Loucy (cell line): ENCODE data around the gene ADRB2.

Source experiments
- H2AFZ ChIP-seq: fragments of 200-600 bp; sonication (generic); 2 replicates; pipeline ENCODE4 v1.6.0; 2016; ENCODE audit warnings: antibody characterized with exemption, mild to moderate bottlenecking, low read length, moderate library complexity
- H3F3A ChIP-seq: fragments of 200-600 bp; 2 replicates; pipeline ENCODE4 v1.6.0; 2016; ENCODE audit warnings: antibody characterized with exemption, low read depth, mild to moderate bottlenecking
- H3K27me3 ChIP-seq: fragments of 200-600 bp; sonication (generic); 2 replicates; pipeline ENCODE4 v1.6.1; 2014; ENCODE audit warnings: low read length, mild to moderate bottlenecking; ENCODE audit not compliant: insufficient read depth, poor library complexity, severe bottlenecking
- H3K36me3 ChIP-seq: fragments of 200-600 bp; sonication (generic); 2 replicates; pipeline ENCODE4 v1.6.1; 2016; ENCODE audit warnings: low read length; ENCODE audit not compliant: insufficient read depth
- H3K4me1 ChIP-seq: fragments of 200-600 bp; sonication (generic); 2 replicates; pipeline ENCODE4 v1.5.1; 2014; ENCODE audit warnings: low read length, mild to moderate bottlenecking; ENCODE audit not compliant: insufficient read depth, poor library complexity, severe bottlenecking
- H3K4me2 ChIP-seq: fragments of 200-600 bp; sonication (generic); 2 replicates; pipeline ENCODE4 v1.6.0; 2014; ENCODE audit warnings: antibody characterized with exemption, low read length, low read depth, mild to moderate bottlenecking; ENCODE audit not compliant: poor library complexity, severe bottlenecking
- H3K4me3 ChIP-seq: fragments of 200-600 bp; sonication (generic); 2 replicates; pipeline ENCODE4 v1.5.1; 2014; ENCODE audit warnings: low read length, mild to moderate bottlenecking, mixed read lengths; ENCODE audit not compliant: poor library complexity, severe bottlenecking
- H3K79me2 ChIP-seq: fragments of 200-600 bp; sonication (generic); 2 replicates; pipeline ENCODE4 v1.6.1; 2014; ENCODE audit warnings: low read length; ENCODE audit not compliant: insufficient read depth
- H3K9ac ChIP-seq: fragments of 200-600 bp; sonication (generic); 2 replicates; pipeline ENCODE4 v1.6.0; 2014; ENCODE audit warnings: mild to moderate bottlenecking, low read depth, low read length, moderate library complexity; ENCODE audit not compliant: poor library complexity, severe bottlenecking
- H3K9me2 ChIP-seq: fragments of 200-600 bp; sonication (generic); replicated peaks from 2 replicates; pipeline ENCODE4 v1.6.1; 2016; ENCODE audit warnings: low read depth, low read length, mixed read lengths
- H3K9me3 ChIP-seq: fragments of 200-600 bp; sonication (generic); 2 replicates; pipeline ENCODE4 v1.6.1; 2014; ENCODE audit warnings: mild to moderate bottlenecking, antibody characterized with exemption, low read length, low read depth; ENCODE audit not compliant: insufficient read depth
- H4K20me1 ChIP-seq: fragments of 200-600 bp; sonication (generic); 2 replicates; pipeline ENCODE4 v1.6.0; 2014; ENCODE audit warnings: antibody characterized with exemption, low read length, mild to moderate bottlenecking; ENCODE audit not compliant: insufficient read depth, poor library complexity, severe bottlenecking
- CTCF ChIP-seq: fragments of 200-600 bp; sonication (generic); conservative IDR thresholded peaks from 2 replicates; pipeline ENCODE4 v1.5.1; 2014; ENCODE audit warnings: mild to moderate bottlenecking, antibody characterized with exemption, low read length
- EZH2phosphoT487 ChIP-seq: fragments of 200-600 bp; IDR thresholded peaks from 2 replicates; pipeline ENCODE4 v1.6.1; 2018; ENCODE audit warnings: antibody characterized with exemption, mild to moderate bottlenecking, moderate library complexity, borderline replicate concordance

ADRB2 gene

DNA sequence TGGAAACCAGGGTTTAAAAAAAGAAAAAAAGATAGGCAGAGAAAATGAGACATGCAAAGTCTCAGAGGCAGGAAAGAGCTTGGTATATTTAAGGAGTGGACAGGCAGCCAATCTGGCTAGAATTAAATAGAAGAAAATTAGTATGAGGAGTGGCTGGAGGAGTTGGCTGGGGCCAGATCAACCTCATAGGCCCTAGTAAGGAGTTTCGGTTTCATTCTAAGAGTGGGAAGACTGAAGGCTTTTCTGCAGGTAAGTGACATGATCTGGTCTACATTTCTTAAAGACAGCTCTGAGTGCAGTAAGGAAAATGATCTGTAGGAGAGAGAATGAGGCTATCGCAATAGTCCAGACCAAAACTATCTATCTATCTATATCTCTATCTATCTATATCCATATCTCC is 27.5 kb downstream of the ADRB2 start:
- TF ChIP-seq EZH2phosphoT487, result no peak
- TF ChIP-seq CTCF, result no peak
- Histone ChIP-seq H3F3A (no peaks in the 10 kb centered on the region), H4K20me1 (no peaks in the 10 kb centered on the region), H3K9me3 (no peaks in the 10 kb centered on the region), H3K4me2 (no peak overlapping the region), H3K9ac (no peak overlapping the region), H3K4me1 (peaks cover 39% of the 10 kb centered on the region), H3K27me3 (no peaks in the 10 kb centered on the region), H3K9me2 (no peaks in the 10 kb centered on the region), H3K4me3 (no peak overlapping the region), H2AFZ (no peak overlapping the region), H3K79me2 (no peaks in the 10 kb centered on the region), H3K36me3 (no peaks in the 10 kb centered on the region)

DNA sequence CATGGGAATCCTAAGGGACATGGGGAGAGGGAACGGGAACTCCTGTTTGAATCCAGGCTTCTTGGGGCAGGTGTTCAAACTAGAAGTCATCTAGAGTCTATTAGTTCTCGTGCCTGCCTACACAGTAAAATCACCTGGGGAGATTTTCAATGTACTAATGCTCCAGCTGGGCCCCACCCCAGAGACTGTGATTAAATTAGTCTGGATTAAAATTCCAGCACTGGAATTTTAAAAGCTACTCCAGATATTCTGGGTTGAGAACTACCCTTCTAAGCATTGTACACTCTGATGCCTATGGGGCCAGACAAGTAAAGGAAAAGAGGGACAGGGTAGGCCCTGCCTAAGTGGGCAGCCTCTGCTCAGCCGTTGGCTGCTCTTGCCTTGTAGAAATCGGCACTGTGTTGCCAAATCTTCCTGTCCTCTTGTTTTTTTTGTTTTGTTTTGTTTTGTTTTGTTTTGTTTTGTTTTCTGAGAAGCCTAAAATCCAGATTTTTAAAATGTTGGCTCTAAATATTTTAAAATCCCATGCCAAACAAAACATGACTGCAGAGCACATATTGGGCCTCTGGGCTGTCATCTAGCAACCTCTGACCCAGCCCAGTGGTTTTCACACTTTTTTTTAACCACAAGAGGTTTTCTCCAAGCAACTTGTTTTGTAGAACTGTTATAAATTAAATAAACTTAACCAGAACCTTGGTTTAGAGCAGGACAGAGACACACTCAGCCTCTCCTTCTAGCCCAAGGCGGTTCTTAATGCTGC is 29.0 kb downstream of the ADRB2 start:
- Histone ChIP-seq H2AFZ (no peak overlapping the region; the same call in 1 of the 2 replicates), H3K4me3 (no peak overlapping the region), H3K9ac (no peak overlapping the region), H3K4me1 (peaks cover 24% of the 10 kb centered on the region), H3K36me3 (no peaks in the 10 kb centered on the region), H4K20me1 (no peaks in the 10 kb centered on the region), H3K9me3 (no peaks in the 10 kb centered on the region), H3F3A (no peaks in the 10 kb centered on the region), H3K27me3 (no peaks in the 10 kb centered on the region), H3K9me2 (no peaks in the 10 kb centered on the region), H3K4me2 (no peak overlapping the region), H3K79me2 (no peaks in the 10 kb centered on the region)
- TF ChIP-seq CTCF, result no peak
- no peak for TF ChIP-seq EZH2phosphoT487

GRCh38 chr5:148856009-148856367 is 29.6 kb downstream of the ADRB2 start:
- peaks cover 19% of the 10 kb centered on the region for H3K4me1 ChIP-seq
- H3K9me2 ChIP-seq, result no peaks in the 10 kb centered on the region
- no peaks in the 10 kb centered on the region for H4K20me1 ChIP-seq
- no peaks in the 10 kb centered on the region for H3K79me2 ChIP-seq
- H3K9me3 ChIP-seq, result no peaks in the 10 kb centered on the region
- H3K9ac ChIP-seq, result no peak overlapping the region
- H3K36me3 ChIP-seq, result no peaks in the 10 kb centered on the region
- H3F3A ChIP-seq, result no peaks in the 10 kb centered on the region
- TF ChIP-seq EZH2phosphoT487 (no peak), CTCF (no peak)
- no peak overlapping the region for H3K4me2 ChIP-seq
- no peak overlapping the region for H3K4me3 ChIP-seq
- no peaks in the 10 kb centered on the region for H3K27me3 ChIP-seq
- H2AFZ ChIP-seq, result no peak overlapping the region; the same call in 1 of the 2 replicates
